Effector memory CD4-positive, alpha-beta T cell (primary cell): ENCODE data around the gene SETD1B.
"Not testable (repeated sequence)": the region's sequence is repeated elsewhere in the genome, so short reads cannot be mapped to it uniquely, and the experiment has no call there.

Experiments
- DNase-seq, 3 donors: peaks; one replicate each; pipeline ENCODE4 v3.0.0-alpha.2; 2020
- H3K27ac ChIP-seq: 2 replicates; pipeline ENCODE4 v1.7.0; 2013; ENCODE audit warnings: mild to moderate bottlenecking, low read length, moderate library complexity; ENCODE audit not compliant: insufficient read depth, poor library complexity, severe bottlenecking
- H3K27me3 ChIP-seq: replicated peaks from 2 replicates; pipeline ENCODE4 v1.7.0; 2013; ENCODE audit warnings: mild to moderate bottlenecking, low read length; ENCODE audit not compliant: insufficient read depth, control insufficient read depth, poor library complexity, severe bottlenecking
- H3K36me3 ChIP-seq: 2 replicates; pipeline ENCODE4 v1.7.0; 2013; ENCODE audit warnings: mild to moderate bottlenecking, low read length, moderate library complexity; ENCODE audit not compliant: control insufficient read depth, insufficient read depth
- H3K4me1 ChIP-seq: 2 replicates; pipeline ENCODE4 v1.7.0; 2013; ENCODE audit warnings: low read length, mild to moderate bottlenecking; ENCODE audit not compliant: control insufficient read depth, insufficient read depth, poor library complexity, severe bottlenecking
- H3K4me3 ChIP-seq: 2 replicates; pipeline ENCODE4 v1.7.0; 2013; ENCODE audit warnings: low read length, low read depth, mild to moderate bottlenecking; ENCODE audit not compliant: insufficient read depth, poor library complexity, severe bottlenecking
- H3K9me3 ChIP-seq: 2 replicates; pipeline ENCODE4 v1.7.0; 2013; ENCODE audit warnings: mild to moderate bottlenecking, low read length, moderate library complexity; ENCODE audit not compliant: control insufficient read depth

SETD1B gene

GRCh38 chr12:121858662-121859572, 55.1 kb downstream of the SETD1B start, which contains the start of gene HPD:
Gene HPD, minus strand, starts transcription at chr12:121858859. Its CDS starts 36 bp downstream, at chr12:121858823.
- H3K9me3 ChIP-seq = no peaks in the 10 kb centered on the region
- no peaks in the 10 kb centered on the region for H3K27me3 ChIP-seq
- H3K4me1 ChIP-seq = no peaks in the 10 kb centered on the region
- no peak within 1 kb of the TSS for H3K27ac ChIP-seq
- DNase-seq = no peak
- H3K4me3 ChIP-seq = no peak within 1 kb of the TSS
- no peaks in the 10 kb centered on the region for H3K36me3 ChIP-seq

DNA sequence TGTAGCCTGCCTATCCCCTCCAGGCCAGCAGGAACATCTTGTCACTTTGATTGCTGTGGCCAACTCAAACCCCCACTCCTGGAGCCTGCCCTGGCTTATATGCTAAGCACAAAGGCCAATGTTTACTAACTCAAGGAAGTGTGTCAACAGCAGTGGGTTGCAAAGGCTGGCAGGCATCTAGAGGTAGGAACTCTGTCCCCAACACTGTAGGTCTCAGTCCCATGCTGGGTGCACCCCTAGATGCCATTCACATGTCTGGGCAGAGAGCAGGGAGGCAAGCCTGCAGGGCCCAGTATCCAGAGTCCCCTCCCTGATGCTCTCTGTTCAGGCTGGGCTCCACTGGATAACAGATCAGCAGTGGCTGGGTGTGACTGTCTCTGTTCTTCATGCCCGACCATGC, 56.4 kb downstream of the SETD1B start:
- H3K4me3 ChIP-seq = no peak overlapping the region
- no peak for DNase-seq
- no peaks in the 10 kb centered on the region for H3K4me1 ChIP-seq
- no peak overlapping the region for H3K27ac ChIP-seq
- no peaks in the 10 kb centered on the region for H3K27me3 ChIP-seq
- H3K9me3 ChIP-seq = no peaks in the 10 kb centered on the region
- no peaks in the 10 kb centered on the region for H3K36me3 ChIP-seq

GRCh38 chr12:121860699-121861098, 56.9 kb downstream of the SETD1B start:
- not testable (repeated sequence) for H3K4me1 ChIP-seq, H3K27ac ChIP-seq, H3K9me3 ChIP-seq, DNase-seq, H3K27me3 ChIP-seq, H3K4me3 ChIP-seq, H3K36me3 ChIP-seq

GRCh38 chr12:121861636-121862254, 57.9 kb downstream of the SETD1B start:
- H3K27me3 ChIP-seq = no peaks in the 10 kb centered on the region
- H3K36me3 ChIP-seq = no peaks in the 10 kb centered on the region
- DNase-seq = no peak
- H3K27ac ChIP-seq = no peak overlapping the region
- H3K9me3 ChIP-seq = no peaks in the 10 kb centered on the region
- no peaks in the 10 kb centered on the region for H3K4me1 ChIP-seq
- H3K4me3 ChIP-seq = no peak overlapping the region

DNA sequence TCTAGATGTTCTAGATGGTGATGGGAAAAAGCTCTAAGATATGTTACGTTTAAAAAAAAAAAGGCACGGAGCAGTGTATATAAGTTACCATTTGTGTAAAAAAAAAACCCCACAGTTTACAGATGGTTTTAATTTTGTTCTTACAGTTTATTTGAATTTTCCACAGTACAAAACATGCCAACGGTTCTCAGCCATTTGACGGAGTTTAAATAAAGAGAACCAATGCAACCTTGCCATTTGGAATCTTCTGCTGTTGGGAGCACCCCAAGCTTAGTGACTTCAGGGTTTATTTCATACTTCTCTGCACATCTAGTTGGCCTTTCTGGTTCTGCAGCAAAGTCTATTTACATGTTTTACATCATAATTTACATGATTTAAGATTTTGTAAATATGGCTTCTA, 62.5 kb downstream of the SETD1B start:
- H3K4me1 ChIP-seq = no peaks in the 10 kb centered on the region
- no peaks in the 10 kb centered on the region for H3K36me3 ChIP-seq
- no peak overlapping the region for H3K27ac ChIP-seq
- no peak for DNase-seq
- no peaks in the 10 kb centered on the region for H3K27me3 ChIP-seq
- no peak overlapping the region for H3K4me3 ChIP-seq
- no peaks in the 10 kb centered on the region for H3K9me3 ChIP-seq

DNA sequence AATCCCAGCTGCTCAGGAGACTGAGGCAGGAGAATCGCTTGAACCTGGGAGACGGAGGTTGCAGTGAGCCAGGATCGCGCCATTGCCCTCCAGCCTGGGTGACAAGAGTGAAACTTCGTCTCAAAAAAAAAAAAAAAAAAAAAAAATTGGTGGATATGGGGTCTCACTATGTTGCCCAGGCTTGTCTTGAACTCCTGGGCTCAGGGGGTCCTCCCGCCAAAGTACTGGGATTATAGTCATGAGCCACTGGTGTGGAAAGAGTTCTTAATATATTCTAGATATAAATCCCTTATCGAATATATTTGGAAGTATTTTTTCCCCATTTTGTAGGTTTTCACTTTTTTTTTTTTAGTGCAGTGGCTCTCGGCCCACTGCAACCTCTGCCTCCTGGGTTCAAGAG, 65.4 kb downstream of the SETD1B start:
- not testable (repeated sequence) for H3K4me3 ChIP-seq, H3K27ac ChIP-seq, H3K9me3 ChIP-seq, DNase-seq, H3K36me3 ChIP-seq, H3K4me1 ChIP-seq, H3K27me3 ChIP-seq

DNA sequence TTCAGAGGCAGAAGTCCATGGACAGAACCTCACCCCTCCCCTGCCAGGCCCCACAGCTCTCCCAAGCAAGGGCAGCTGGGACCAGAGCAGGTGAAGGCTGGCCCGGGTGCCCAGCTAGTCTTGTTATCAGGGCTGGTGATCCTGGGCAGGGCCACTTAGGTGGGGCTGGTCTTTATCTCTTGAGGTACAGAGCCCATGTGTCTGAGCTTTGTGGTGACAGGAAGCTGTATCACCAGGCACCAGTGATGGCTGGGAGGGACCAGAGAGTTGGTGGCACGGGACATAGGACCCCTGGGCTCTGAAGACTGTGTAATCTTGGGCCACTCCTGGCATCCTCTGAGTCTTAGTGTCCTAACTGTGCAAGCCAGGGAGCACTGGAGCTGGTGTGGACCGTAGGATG, 67.7 kb downstream of the SETD1B start:
- Histone ChIP-seq H3K27me3 (no peaks in the 10 kb centered on the region), H3K36me3 (no peaks in the 10 kb centered on the region), H3K4me1 (no peaks in the 10 kb centered on the region), H3K9me3 (no peaks in the 10 kb centered on the region), H3K4me3 (no peak overlapping the region), H3K27ac (no peak overlapping the region)
- DNase-seq = no peak

GRCh38 chr12:121872546-121873215, 68.9 kb downstream of the SETD1B start:
- Histone ChIP-seq H3K27ac (no peak overlapping the region), H3K4me3 (no peak overlapping the region)
- DNase-seq = no peak

GRCh38 chr12:121873216-121873569, 69.4 kb downstream of the SETD1B start:
- Histone ChIP-seq H3K9me3 (no peaks in the 10 kb centered on the region), H3K4me1 (no peaks in the 10 kb centered on the region), H3K27me3 (no peaks in the 10 kb centered on the region), H3K4me3 (no peak overlapping the region), H3K27ac (no peak overlapping the region), H3K36me3 (no peaks in the 10 kb centered on the region)
- DNase-seq = no peak

More at GRCh38 chr12:121872546-121873215, 68.9 kb downstream of the SETD1B start:
- Histone ChIP-seq H3K27me3 (no peaks in the 10 kb centered on the region), H3K36me3 (no peaks in the 10 kb centered on the region), H3K9me3 (no peaks in the 10 kb centered on the region), H3K4me1 (no peaks in the 10 kb centered on the region)

GRCh38 chr12:121874071-121874470, 70.3 kb downstream of the SETD1B start:
- Histone ChIP-seq H3K4me3 (no peak overlapping the region), H3K27me3 (no peaks in the 10 kb centered on the region), H3K27ac (no peak overlapping the region), H3K36me3 (no peaks in the 10 kb centered on the region), H3K4me1 (no peaks in the 10 kb centered on the region), H3K9me3 (no peaks in the 10 kb centered on the region)
- DNase-seq = no peak
